Duodenal mucosa (tissue), 2 donors: ENCODE measurements around the gene USP17L19.
"Not testable (repeated sequence)": the region's sequence is repeated elsewhere in the genome, so short reads cannot be mapped to it uniquely, and the experiment has no call there.

ENCODE experiments used
- H3K27ac ChIP-seq: one replicate; pipeline ENCODE4 v1.7.0; 2013; ENCODE audit warnings: low read depth, low read length
- H3K27me3 ChIP-seq, 2 donors: one replicate each; pipeline ENCODE4 v1.7.0; 2013; ENCODE audit warnings: low read length in 2 of 2, control low read depth in 1 of 2; ENCODE audit not compliant: insufficient read depth in 2 of 2, control insufficient read depth in 1 of 2
- H3K36me3 ChIP-seq, 2 donors: one replicate each; pipeline ENCODE4 v1.7.0; 2013; ENCODE audit warnings: low read length in 2 of 2, control low read depth in 1 of 2; ENCODE audit not compliant: insufficient read depth in 2 of 2, control insufficient read depth in 1 of 2
- H3K4me1 ChIP-seq, 2 donors: one replicate each; pipeline ENCODE4 v1.7.0; 2013; ENCODE audit warnings: low read length in 2 of 2, control low read depth in 1 of 2; ENCODE audit not compliant: insufficient read depth in 2 of 2, control insufficient read depth in 1 of 2
- H3K4me3 ChIP-seq, 2 donors: one replicate each; pipeline ENCODE4 v1.7.0; 2013; ENCODE audit warnings: low read length in 2 of 2, low read depth in 1 of 2
- H3K9ac ChIP-seq, 2 donors: one replicate each; pipeline ENCODE4 v1.7.0; 2013; ENCODE audit warnings: low read length in 2 of 2, low read depth in 1 of 2
- H3K9me3 ChIP-seq, 2 donors: one replicate each; pipeline ENCODE4 v1.7.0; 2013; ENCODE audit warnings: low read length in 2 of 2, control low read depth in 1 of 2; ENCODE audit not compliant: control insufficient read depth in 1 of 2

USP17L19 gene, protein sequence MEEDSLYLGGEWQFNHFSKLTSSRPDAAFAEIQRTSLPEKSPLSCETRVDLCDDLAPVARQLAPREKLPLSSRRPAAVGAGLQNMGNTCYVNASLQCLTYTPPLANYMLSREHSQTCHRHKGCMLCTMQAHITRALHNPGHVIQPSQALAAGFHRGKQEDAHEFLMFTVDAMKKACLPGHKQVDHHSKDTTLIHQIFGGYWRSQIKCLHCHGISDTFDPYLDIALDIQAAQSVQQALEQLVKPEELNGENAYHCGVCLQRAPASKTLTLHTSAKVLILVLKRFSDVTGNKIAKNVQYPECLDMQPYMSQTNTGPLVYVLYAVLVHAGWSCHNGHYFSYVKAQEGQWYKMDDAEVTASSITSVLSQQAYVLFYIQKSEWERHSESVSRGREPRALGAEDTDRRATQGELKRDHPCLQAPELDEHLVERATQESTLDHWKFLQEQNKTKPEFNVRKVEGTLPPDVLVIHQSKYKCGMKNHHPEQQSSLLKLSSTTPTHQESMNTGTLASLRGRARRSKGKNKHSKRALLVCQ

GRCh38 chr4:9253078-9253477 is at the start of gene USP17L19:
USP17L19 (plus strand) TSS chr4:9253378; CDS start chr4:9253378, 0 bp downstream.
- not testable (repeated sequence) for H3K9ac ChIP-seq, H3K27me3 ChIP-seq, H3K4me1 ChIP-seq, H3K9me3 ChIP-seq, H3K36me3 ChIP-seq, H3K27ac ChIP-seq, H3K4me3 ChIP-seq

DNA sequence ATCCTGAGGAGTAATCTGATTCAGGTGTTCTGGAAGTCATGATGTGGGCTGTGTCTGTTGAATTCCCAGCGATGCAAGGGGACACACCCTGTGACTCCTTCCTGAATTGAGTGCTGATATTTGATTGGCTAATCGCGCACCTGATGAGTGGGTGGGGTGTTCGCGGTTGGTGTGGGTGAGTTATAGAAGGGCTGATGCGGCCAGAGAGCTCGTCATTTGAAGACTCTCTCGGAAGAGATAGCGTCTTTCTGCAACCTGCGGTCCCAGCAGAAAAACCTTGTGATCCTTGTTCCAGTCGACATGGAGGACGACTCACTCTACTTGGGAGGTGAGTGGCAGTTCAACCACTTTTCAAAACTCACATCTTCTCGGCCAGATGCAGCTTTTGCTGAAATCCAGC is 42.8 kb upstream of the USP17L19 start, which contains the start of gene USP17L10:
Gene USP17L10, plus strand, starts transcription at position 301 of the 400 bp plus-strand sequence. Its CDS starts 0 bp downstream, at position 301.
- H3K9me3 ChIP-seq, H3K4me1 ChIP-seq, H3K27me3 ChIP-seq, H3K36me3 ChIP-seq, H3K27ac ChIP-seq, H3K4me3 ChIP-seq, H3K9ac ChIP-seq: not testable (repeated sequence)

- H3K9ac ChIP-seq, result not testable (repeated sequence)
Observed at GRCh38 chr4:9214701-9215100, 38.5 kb upstream of the USP17L19 start.

GRCh38 chr4:9215105-9215504 is 38.1 kb upstream of the USP17L19 start, which contains the start of gene USP17L11:
USP17L11 (plus strand) TSS chr4:9215405; CDS start chr4:9215405, 0 bp downstream.
- not testable (repeated sequence) for H3K27ac ChIP-seq, H3K4me1 ChIP-seq, H3K9ac ChIP-seq, H3K36me3 ChIP-seq, H3K27me3 ChIP-seq, H3K9me3 ChIP-seq, H3K4me3 ChIP-seq

More at GRCh38 chr4:9214701-9215100, 38.5 kb upstream of the USP17L19 start:
- not testable (repeated sequence) for H3K4me3 ChIP-seq, H3K27me3 ChIP-seq, H3K4me1 ChIP-seq, H3K27ac ChIP-seq, H3K36me3 ChIP-seq, H3K9me3 ChIP-seq

- H3K9me3 ChIP-seq, H3K27me3 ChIP-seq, H3K4me3 ChIP-seq, H3K36me3 ChIP-seq, H3K4me1 ChIP-seq, H3K27ac ChIP-seq, H3K9ac ChIP-seq: not testable (repeated sequence)
Observed at GRCh38 chr4:9219852-9220251, 33.3 kb upstream of the USP17L19 start, which contains the start of gene USP17L12. USP17L12 (plus strand) TSS chr4:9220152; CDS start chr4:9220152, 0 bp downstream.

GRCh38 chr4:9224596-9224995 is 28.6 kb upstream of the USP17L19 start, which contains the start of gene USP17L13:
USP17L13 (plus strand) TSS chr4:9224896; CDS start chr4:9224896, 0 bp downstream.
- H3K4me3 ChIP-seq, H3K36me3 ChIP-seq, H3K9ac ChIP-seq, H3K4me1 ChIP-seq, H3K27me3 ChIP-seq, H3K9me3 ChIP-seq, H3K27ac ChIP-seq: not testable (repeated sequence)

DNA sequence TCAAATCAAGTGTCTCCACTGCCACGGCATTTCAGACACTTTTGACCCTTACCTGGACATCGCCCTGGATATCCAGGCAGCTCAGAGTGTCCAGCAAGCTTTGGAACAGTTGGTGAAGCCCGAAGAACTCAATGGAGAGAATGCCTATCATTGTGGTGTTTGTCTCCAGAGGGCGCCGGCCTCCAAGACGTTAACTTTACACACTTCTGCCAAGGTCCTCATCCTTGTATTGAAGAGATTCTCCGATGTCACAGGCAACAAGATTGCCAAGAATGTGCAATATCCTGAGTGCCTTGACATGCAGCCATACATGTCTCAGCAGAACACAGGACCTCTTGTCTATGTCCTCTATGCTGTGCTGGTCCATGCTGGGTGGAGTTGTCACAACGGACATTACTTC is 22.9 kb upstream of the USP17L19 start:
- H3K36me3 ChIP-seq, H3K27me3 ChIP-seq: not testable (repeated sequence)

DNA sequence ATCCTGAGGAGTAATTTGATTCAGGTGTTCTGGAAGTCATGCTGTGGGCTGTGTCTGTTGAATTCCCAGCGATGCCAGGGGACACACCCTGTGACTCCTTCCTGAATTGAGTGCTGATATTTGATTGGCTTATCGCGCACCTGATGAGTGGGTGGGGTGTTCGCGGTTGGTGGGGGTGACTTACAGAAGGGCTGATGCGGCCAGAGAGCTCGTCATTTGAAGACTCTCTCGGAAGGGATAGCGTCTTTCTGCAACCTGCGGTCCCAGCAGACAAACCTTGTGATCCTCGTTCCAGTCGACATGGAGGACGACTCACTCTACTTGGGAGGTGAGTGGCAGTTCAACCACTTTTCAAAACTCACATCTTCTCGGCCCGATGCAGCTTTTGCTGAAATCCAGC is 19.1 kb upstream of the USP17L19 start, which contains the start of gene USP17L15:
Gene USP17L15, plus strand, starts transcription at position 301 of the 400 bp plus-strand sequence. Its CDS starts 0 bp downstream, at position 301.
- not testable (repeated sequence) for H3K27me3 ChIP-seq

More for the DNA sequence above, 22.9 kb upstream of the USP17L19 start:
- not testable (repeated sequence) for H3K4me1 ChIP-seq, H3K9ac ChIP-seq, H3K4me3 ChIP-seq, H3K27ac ChIP-seq, H3K9me3 ChIP-seq

DNA sequence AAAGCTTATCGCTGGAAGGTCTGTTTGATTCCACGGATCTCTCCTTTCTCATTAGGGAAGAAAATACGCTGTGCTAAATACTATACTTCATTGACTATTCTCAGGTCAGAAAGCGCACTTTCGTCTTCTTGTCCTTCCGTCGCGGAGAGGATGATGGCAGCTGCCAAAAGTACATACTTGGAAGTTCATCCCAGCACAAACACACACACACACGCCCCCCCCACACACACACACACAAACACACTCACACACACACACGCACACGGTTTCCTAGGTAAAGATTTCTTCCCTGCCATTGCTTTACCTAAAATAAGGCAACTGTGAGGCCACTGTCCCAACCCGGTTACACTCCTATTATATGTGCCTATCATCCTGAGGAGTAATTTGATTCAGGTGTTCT is 14.7 kb upstream of the USP17L19 start:
- not testable (repeated sequence) for H3K36me3 ChIP-seq, H3K4me1 ChIP-seq, H3K9me3 ChIP-seq, H3K27me3 ChIP-seq, H3K27ac ChIP-seq, H3K4me3 ChIP-seq, H3K9ac ChIP-seq

More for the DNA sequence above, 19.1 kb upstream of the USP17L19 start, which contains the start of gene USP17L15:
- not testable (repeated sequence) for H3K4me3 ChIP-seq, H3K36me3 ChIP-seq, H3K4me1 ChIP-seq, H3K27ac ChIP-seq, H3K9me3 ChIP-seq, H3K9ac ChIP-seq

- H3K9ac ChIP-seq, H3K27me3 ChIP-seq, H3K27ac ChIP-seq, H3K4me3 ChIP-seq, H3K9me3 ChIP-seq, H3K36me3 ChIP-seq, H3K4me1 ChIP-seq: not testable (repeated sequence)
Observed at GRCh38 chr4:9243579-9243978, 9.6 kb upstream of the USP17L19 start, which contains the start of gene USP17L17. USP17L17 (plus strand) TSS chr4:9243879; CDS start chr4:9243879, 0 bp downstream.
